Endothelial cell of umbilical vein (primary cell): ENCODE results near the gene GGTLC2. TPM values are rescaled to one million over a fixed set of nuclear protein-coding genes. Genes with fewer than 3 reads are reported as not detected.

Experiments
- BruUV-seq: library from RNA; stranded (reverse); fragments of 400-500 nt; replicated peaks from 2 replicates; lab custom pipeline; 2021; lab: Mats Ljungman, UMichigan
- CTCF ChIA-PET: fragments of 300-600, 350-600 bp; sonication (Branson Sonifier 250); formaldehyde crosslinking; loops from one replicate; lab custom pipeline; 2021; ENCODE audit warnings: antibody characterized with exemption, inconsistent platforms; lab: Charles Lee
- POLR2A ChIA-PET: fragments of 300-600, 350-600 bp; sonication (Branson Sonifier 250); formaldehyde crosslinking; loops from one replicate; lab custom pipeline; 2021; ENCODE audit warnings: antibody characterized with exemption, inconsistent platforms; lab: Charles Lee
- DNase-seq: peaks from one replicate; pipeline ENCODE4 v3.0.0-alpha.2; 2011; ENCODE audit warnings: low read depth, low spot score
- FAIRE-seq: peaks from 2 replicates; lab custom pipeline; 2011; peaks lifted over from hg19 to GRCh38; lab: Jason Lieb, UNC
- H2AFZ ChIP-seq: 2 replicates; pipeline ENCODE4 v1.6.0; 2012; ENCODE audit warnings: low read depth, low read length, control low read depth, inconsistent platforms
- H3K27ac ChIP-seq: 2 replicates; pipeline ENCODE4 v1.5.1; 2011; ENCODE audit warnings: low read depth, mild to moderate bottlenecking, control low read depth, low read length, moderate library complexity; ENCODE audit not compliant: insufficient read depth
- H3K27me3 ChIP-seq, 2 experiments: 2 replicates each; pipeline versions ENCODE4 v1.6.0 to v1.6.1; 2011; ENCODE audit warnings: low read length in 2 of 2, mixed read lengths in 1 of 2; ENCODE audit not compliant: control insufficient read depth in 2 of 2, insufficient read depth in 2 of 2
- H3K36me3 ChIP-seq, 2 experiments: 2 replicates in 1 of 2; 3 replicates in 1 of 2; pipeline ENCODE4 v1.5.1; 2011; ENCODE audit warnings: low read length in 2 of 2, mild to moderate bottlenecking in 1 of 2, moderate library complexity in 1 of 2; ENCODE audit not compliant: control insufficient read depth in 2 of 2, insufficient read depth in 2 of 2; ENCODE audit errors: extremely low read depth in 1 of 2
- H3K4me1 ChIP-seq: 3 replicates; pipeline ENCODE4 v1.5.1; 2011; ENCODE audit warnings: mild to moderate bottlenecking, low read length; ENCODE audit not compliant: control insufficient read depth, insufficient read depth; ENCODE audit errors: extremely low read depth
- H3K4me2 ChIP-seq: 2 replicates; pipeline ENCODE4 v1.6.1; 2011; ENCODE audit warnings: low read length, control low read depth, mixed read lengths; ENCODE audit not compliant: insufficient read depth
- H3K4me3 ChIP-seq, 3 experiments: fragments of 200-600 bp in 1 of 3; sonication (generic), shearing (Covaris generic) in 1 of 3; replicated peaks in 1 of 3; 2 replicates each; pipeline ENCODE4 v1.5.1; 2011 to 2016; ENCODE audit warnings: control low read depth in 3 of 3, low read length in 3 of 3, mild to moderate bottlenecking in 2 of 3, inconsistent platforms in 1 of 3, low read depth in 1 of 3, moderate library complexity in 1 of 3; ENCODE audit not compliant: insufficient read depth in 1 of 3
- H3K79me2 ChIP-seq: 2 replicates; pipeline ENCODE4 v1.6.0; 2012; ENCODE audit warnings: low read length, inconsistent platforms; ENCODE audit not compliant: control insufficient read depth, insufficient read depth
- H3K9ac ChIP-seq: replicated peaks from 2 replicates; pipeline ENCODE3; 2011; ENCODE audit warnings: low read length, control low read depth; ENCODE audit not compliant: insufficient read depth; ENCODE audit errors: extremely low read depth
- H3K9me1 ChIP-seq: replicated peaks from 3 replicates; pipeline ENCODE4 v1.6.0; 2011; ENCODE audit warnings: mild to moderate bottlenecking, low read length; ENCODE audit not compliant: control insufficient read depth, insufficient read depth; ENCODE audit errors: extremely low read depth
- H3K9me3 ChIP-seq: replicated peaks from 2 replicates; pipeline ENCODE4 v1.5.1; 2012; ENCODE audit warnings: low read length, inconsistent platforms; ENCODE audit not compliant: control insufficient read depth, insufficient read depth
- H4K20me1 ChIP-seq: replicated peaks from 2 replicates; pipeline ENCODE3; 2011; ENCODE audit warnings: mild to moderate bottlenecking, low read length; ENCODE audit not compliant: control insufficient read depth, insufficient read depth; ENCODE audit errors: extremely low read depth
- EZH2 ChIP-seq: IDR thresholded peaks from 2 replicates; pipeline ENCODE4 v1.6.1; 2012; ENCODE audit warnings: borderline replicate concordance, low read depth, mild to moderate bottlenecking, moderate library complexity, low read length, inconsistent platforms; ENCODE audit not compliant: severe bottlenecking
- GATA2 ChIP-seq: IDR thresholded peaks from 2 replicates; pipeline ENCODE4 v1.7.0; 2011; ENCODE audit warnings: low read depth, mild to moderate bottlenecking, moderate library complexity, mixed read lengths, low read length; ENCODE audit not compliant: insufficient read length, insufficient read depth
- JUN ChIP-seq: IDR thresholded peaks from 2 replicates; pipeline ENCODE4 v1.6.1; 2011; ENCODE audit warnings: borderline replicate concordance, low read depth; ENCODE audit not compliant: insufficient read length, insufficient read depth
- MYC ChIP-seq: IDR thresholded peaks from one replicate; pipeline ENCODE4 v1.6.1; 2011; ENCODE audit warnings: mild to moderate bottlenecking, low read depth, low read length
- POLR2A ChIP-seq: IDR thresholded peaks from 2 replicates; pipeline ENCODE4 v1.6.1; 2012; ENCODE audit warnings: low read depth, mild to moderate bottlenecking, control low read depth, low read length
- dilution Hi-C: fragments of 300-500 bp; cut with MboI; formaldehyde crosslinking; loops from one replicate; pipeline ENCODE4 v1.15.0; 2019; ENCODE audit warnings: low sequenced_read_pairs; ENCODE audit not compliant: extremely low pct_ligation_motif_present
- intact Hi-C: fragments of 100-400 bp; cut with micrococcal nuclease; formaldehyde crosslinking; loops from one replicate; pipeline ENCODE4 v1.10.0; 2022
- polyA plus RNA-seq, 4 experiments: library from polyadenylated mRNA; depleted of rRNA in 3 of 4; stranded (reverse) in 3 of 4; unstranded in 1 of 4; fragments of >200 nt; gene quantifications; 2 replicates each; pipeline versions ENCODE4 v1.2.1 to v1.2.3, GENCODE V29; 2011 to 2012; ENCODE audit warnings: missing spikeins in 1 of 4
- total RNA-seq: library from RNA; stranded (reverse); gene quantifications from 2 replicates; pipeline ENCODE4 v1.2.3, GENCODE V29; 2021
- TF ChIP-seq, protein P1 (sequence below): IDR thresholded peaks from 2 replicates; pipeline ENCODE4 v1.6.1; 2011; ENCODE audit not compliant: insufficient read depth, insufficient read length
- TF ChIP-seq, protein P2 (sequence below), 2 donors: IDR thresholded peaks; 1 replicate in 1 of 2; 2 replicates in 1 of 2; pipeline ENCODE4 v1.5.1; 2011; ENCODE audit warnings: low read length in 2 of 2, mild to moderate bottlenecking in 2 of 2, moderate library complexity in 2 of 2, control low read depth in 1 of 2, inconsistent platforms in 1 of 2, low read depth in 1 of 2; ENCODE audit not compliant: insufficient read depth in 1 of 2; ENCODE audit errors: extremely low read depth in 1 of 2

Gene GGTLC2
- total and polyA plus RNA-seq, 2 donors (not counting 3 experiments of a cell fraction or from before 2014, with no cell fraction given), result not detected

DNA sequence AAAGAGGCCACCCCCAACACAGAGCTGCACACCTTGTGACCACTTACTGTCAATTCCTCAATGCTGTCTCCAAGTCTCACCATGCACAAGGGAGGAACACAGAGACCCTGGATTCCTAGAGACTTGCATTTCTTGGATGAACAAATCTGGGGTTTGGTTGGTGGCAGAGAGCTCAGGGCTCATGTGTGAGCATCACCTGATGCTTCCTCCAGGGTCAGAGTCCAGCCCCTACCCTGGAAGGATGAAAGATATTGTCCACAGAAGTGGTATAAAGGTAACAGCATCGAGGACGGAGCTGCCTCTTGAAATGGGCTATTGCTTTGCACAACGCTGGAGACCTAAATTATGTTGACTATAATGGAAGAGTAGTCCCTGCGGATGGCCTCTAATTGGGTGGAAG, 36.0 kb downstream of the GGTLC2 start:
- no peaks in the 10 kb centered on the region for H3K36me3 ChIP-seq
- CTCF ChIA-PET, result no interaction called here
- H3K79me2 ChIP-seq, result no peaks in the 10 kb centered on the region
- FAIRE-seq (no peak), DNase-seq (no peak)
- H3K27ac ChIP-seq, result no peak overlapping the region
- TF ChIP-seq, protein P1, sequence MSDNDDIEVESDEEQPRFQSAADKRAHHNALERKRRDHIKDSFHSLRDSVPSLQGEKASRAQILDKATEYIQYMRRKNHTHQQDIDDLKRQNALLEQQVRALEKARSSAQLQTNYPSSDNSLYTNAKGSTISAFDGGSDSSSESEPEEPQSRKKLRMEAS, result no peak
- TF ChIP-seq POLR2A (no peak), JUN (no peak), MYC (no peak), GATA2 (no peak), EZH2 (no peak)
- TF ChIP-seq, protein P2, sequence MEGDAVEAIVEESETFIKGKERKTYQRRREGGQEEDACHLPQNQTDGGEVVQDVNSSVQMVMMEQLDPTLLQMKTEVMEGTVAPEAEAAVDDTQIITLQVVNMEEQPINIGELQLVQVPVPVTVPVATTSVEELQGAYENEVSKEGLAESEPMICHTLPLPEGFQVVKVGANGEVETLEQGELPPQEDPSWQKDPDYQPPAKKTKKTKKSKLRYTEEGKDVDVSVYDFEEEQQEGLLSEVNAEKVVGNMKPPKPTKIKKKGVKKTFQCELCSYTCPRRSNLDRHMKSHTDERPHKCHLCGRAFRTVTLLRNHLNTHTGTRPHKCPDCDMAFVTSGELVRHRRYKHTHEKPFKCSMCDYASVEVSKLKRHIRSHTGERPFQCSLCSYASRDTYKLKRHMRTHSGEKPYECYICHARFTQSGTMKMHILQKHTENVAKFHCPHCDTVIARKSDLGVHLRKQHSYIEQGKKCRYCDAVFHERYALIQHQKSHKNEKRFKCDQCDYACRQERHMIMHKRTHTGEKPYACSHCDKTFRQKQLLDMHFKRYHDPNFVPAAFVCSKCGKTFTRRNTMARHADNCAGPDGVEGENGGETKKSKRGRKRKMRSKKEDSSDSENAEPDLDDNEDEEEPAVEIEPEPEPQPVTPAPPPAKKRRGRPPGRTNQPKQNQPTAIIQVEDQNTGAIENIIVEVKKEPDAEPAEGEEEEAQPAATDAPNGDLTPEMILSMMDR (IDR thresholded peaks at IDR 0.05; ENCODE audit: extremely low read depth in 1 of 2, insufficient read depth in 1 of 2, low read depth in 1 of 2, low read length in 2 of 2), result no peak
- no peaks in the 10 kb centered on the region for H3K27me3 ChIP-seq
- dilution Hi-C loops, result no loop called here
- H2AFZ ChIP-seq, result no peak overlapping the region
- H3K9me3 ChIP-seq, result no peaks in the 10 kb centered on the region
- no peaks in the 10 kb centered on the region for H4K20me1 ChIP-seq
- H3K9me1 ChIP-seq, result no peaks in the 10 kb centered on the region
- POLR2A ChIA-PET, result no interaction called here
- no peaks in the 10 kb centered on the region for H3K4me1 ChIP-seq
- H3K9ac ChIP-seq, result no peak overlapping the region
- intact Hi-C loops, result loop anchor here (10.0 kb wide), 1 partner anchor 96 kb away; no protein-coding TSS in a partner anchor
- no TSS peak for BruUV-seq
- H3K4me3 ChIP-seq, result no peak overlapping the region
- no peak overlapping the region for H3K4me2 ChIP-seq
